CD4-positive, alpha-beta T cell treated with Interleukin-17A for 4 hours (primary cell): ENCODE results near the gene TMEM30B.
"Not testable (repeated sequence)": the region's sequence is repeated elsewhere in the genome, so short reads cannot be mapped to it uniquely, and the experiment has no call there.

ENCODE experiments used
- DNase-seq: peaks from one replicate; pipeline ENCODE4 v3.0.0-alpha.2; 2020; ENCODE audit warnings: mixed read lengths

TMEM30B gene

DNA sequence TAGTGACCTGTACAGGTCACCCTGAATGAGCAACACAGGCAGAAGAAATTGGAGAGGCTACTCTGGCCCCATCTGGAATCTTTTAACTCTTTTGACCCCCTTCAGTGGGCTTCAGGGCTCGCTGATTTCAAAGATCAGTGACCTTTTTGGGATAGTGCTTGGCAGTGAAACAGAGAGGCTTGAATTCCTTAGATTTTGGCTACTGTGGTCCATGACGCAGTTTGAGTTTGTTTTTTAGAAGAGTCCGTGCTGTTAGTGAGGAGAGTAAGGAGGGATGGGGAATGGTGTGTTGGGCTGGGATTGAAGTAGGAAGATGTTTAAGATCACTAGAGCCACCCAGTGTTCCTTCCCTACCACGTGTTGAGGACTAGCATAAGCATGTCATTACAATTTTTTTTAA, 16.5 kb downstream of the TMEM30B start:
- DNase-seq: no peak

DNA sequence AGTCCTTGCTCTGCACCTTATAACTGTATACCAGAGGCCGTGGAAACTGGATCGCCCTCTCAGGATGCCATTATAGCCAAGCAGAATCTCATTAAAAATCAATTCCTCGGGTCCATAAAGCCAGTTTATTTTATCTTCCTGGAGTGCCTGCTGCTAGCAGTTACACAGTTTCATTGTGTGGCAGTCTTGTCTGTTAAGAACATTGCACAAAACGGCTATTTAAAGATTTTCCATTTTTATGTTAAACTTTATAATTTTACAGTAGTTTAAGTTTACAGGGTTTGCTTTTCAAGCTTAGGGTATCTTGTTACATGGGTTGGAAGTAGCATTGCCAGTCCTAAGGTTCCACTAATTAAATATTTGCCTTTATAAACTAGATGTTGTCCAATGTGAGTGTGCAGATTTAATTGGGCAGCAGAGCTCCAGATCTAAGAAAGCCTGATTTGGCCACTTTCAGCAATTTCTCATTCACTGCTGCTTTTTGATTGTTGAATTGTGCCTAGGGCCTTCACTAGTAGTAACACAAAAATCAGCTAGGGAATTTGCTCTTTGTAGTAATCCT, 17.0 kb downstream of the TMEM30B start:
- no peak for DNase-seq

DNA sequence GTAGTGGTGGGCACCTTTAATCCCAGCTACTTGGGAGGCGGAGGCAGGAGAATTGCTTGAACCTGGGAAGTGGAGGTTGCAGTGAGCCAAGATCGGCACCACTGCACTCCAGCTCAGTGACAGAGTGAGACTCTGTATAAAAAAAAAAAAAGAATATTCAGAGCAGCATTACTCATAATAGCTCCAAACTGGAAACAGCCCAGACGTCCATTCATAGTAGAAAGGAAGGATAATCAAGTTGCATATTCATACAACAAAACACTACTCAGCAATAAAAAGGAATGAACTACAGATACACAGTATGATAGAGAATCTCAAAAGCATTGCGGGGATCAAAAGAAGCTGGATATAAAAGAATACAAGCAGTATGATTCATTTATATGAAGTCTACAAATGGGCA, 19.1 kb downstream of the TMEM30B start:
- DNase-seq: no peak

DNA sequence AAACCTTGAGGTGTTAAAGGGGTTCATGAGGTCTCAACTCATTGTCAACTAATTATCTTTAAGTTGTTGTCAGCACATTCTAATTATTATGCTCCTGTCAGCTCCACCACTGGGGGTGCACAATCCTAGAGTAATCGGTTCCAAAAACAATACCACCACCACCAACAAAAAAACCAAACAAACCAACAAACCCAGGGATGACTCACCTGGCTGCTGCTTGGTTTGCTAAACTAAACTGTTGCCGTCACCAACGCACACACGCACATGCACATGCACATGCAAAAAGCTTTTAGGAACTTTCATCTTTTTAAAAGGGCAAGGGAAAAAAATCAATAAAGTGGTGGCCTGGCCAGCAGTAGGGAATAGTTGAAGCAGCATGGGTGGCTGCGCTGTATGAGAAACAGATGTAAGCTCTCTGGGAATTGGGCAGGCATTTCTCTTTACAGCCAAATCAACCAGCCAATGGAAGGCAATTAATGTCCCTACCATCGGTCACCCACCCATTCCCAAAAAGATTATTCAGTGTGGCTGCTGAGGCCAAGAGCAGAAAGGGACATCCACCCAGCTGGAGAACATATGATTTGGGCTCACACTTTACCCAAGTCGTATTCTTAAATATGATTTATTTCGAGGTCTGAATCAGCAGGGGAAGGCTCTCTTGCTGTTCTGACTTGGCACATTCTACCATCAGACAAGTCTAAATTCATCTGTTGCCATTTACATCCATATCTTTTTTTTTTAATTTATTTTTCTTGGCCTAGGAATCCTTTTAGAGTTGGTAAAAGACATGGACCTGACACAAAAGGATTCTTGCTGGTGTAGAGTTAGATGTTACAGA, 20.0 kb downstream of the TMEM30B start:
- DNase-seq: no peak

DNA sequence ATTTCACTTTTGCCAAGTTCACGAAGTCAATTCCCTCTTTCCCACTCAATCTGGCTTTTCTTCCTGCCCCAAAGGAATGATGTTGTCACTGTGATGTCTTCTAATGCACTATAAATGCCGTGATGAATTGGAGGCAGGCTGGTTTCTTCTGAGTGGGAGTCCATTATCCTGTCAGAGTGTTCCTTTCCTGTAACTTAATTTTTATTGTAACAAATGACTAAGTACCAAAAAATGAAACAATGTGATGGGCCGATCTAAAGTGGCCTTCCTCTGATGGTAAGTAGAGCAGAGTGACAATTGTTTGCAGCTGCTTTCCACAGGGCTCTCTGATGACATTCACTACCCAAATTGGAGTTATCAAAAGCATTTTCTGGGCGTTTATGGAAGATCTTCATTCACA, 22.2 kb downstream of the TMEM30B start:
- no peak for DNase-seq

DNA sequence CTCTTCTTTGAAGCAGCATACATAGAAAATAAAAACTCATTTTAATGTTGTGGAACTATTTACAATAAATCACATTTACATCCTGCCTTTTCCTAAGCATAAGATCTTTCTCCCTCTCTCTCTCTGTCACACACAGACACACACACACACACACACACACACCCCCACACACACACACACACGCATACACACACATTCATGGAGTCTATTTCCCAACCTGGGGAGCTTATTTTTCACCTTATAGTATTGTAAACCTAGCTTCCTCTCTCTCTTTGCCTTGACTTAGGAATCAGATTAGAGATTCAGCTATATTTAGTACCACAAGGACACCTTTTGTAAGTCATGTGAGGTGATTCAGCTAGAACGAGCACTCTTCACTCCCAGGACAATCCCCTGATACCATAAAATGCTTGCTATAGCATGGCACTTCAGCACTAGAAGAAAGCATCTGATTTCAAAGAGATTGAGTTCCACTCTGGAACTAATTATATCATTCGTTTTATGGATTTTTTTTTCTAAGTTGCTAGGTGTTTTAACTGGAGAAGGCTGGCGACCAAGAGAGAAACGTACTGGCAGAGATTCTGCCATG, 23.6 kb downstream of the TMEM30B start:
- no peak for DNase-seq

DNA sequence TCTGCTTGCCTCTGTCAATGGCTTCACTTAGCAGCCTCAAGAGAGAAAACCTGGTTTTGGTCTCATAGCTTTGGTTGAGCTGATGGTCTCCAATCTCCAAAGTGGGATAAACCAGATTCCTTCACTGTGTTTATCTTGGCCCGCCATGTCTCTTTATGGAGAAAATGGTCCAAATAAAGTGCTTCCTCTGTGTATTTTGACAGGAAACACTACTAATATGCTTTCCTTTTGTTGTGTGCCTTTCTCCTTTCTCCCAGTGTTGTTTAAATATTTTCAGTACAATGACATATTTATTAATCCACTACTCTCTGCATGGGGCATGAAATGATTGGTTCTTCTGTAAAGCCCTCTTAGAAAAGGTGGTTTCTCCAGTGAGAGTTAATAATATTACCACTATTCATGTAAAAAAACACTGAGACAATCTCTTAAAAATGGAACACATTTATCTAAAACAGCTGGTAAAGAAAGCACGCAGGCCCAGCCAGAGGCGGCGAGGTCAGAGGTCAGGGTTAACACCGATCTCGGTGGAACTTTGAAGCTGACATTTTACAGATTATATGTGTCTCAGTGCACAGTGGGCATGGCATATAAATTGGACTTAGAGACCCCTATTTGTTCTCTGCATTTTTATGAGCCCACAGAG, 24.2 kb downstream of the TMEM30B start:
- DNase-seq: no peak

DNA sequence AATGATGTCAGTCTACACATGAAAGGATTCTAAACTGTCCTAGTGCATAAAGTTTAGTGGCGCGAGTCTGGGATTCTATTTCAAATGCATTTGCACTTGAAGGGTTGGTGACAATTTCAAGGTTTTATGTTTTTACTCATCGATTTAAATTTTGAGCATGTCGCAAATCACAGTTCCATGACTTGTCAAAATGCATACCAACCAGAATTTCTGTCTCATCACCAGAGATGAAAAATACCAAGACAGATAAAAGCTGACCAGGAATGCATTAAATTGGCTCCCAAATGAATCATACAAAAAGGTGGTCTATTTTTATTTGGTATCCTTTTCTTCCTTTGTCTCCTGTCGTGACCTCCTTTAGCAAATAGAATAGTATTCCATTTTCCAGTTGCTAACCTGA, 25.2 kb downstream of the TMEM30B start:
- DNase-seq: no peak

DNA sequence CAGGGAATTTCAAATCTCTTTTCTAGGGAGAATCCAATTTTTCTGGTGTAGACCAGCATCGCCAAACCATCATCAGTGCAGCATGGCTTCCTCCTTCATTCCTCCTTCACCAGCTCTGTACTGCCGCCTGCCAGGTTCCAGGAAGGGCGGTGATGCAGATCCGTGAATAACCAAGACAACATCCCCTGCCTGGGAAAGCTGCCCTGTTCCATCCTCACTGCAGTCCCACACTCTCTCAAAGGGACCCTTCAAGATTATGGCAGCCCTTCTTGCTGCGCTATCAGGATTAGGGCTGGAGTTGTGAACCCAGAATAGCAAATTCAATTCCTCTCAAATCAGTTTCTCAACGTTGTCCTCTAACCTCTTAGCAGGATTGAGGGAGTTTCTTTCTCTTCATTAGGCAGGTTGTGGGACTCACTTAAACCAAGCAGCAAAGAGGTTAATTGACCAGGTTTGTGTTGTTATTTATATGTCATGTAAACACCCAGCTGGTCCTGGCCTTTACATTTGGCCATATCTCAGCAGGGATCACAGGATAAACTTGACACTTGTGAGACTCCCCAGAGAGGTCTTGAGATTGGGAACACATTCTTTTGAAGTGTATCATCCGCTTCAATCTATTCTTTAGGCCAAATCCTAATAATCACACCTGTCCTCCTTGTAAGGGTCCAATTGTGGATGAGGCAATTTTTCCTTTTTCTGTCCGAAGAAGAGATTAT, 26.2 kb downstream of the TMEM30B start:
- DNase-seq: no peak

DNA sequence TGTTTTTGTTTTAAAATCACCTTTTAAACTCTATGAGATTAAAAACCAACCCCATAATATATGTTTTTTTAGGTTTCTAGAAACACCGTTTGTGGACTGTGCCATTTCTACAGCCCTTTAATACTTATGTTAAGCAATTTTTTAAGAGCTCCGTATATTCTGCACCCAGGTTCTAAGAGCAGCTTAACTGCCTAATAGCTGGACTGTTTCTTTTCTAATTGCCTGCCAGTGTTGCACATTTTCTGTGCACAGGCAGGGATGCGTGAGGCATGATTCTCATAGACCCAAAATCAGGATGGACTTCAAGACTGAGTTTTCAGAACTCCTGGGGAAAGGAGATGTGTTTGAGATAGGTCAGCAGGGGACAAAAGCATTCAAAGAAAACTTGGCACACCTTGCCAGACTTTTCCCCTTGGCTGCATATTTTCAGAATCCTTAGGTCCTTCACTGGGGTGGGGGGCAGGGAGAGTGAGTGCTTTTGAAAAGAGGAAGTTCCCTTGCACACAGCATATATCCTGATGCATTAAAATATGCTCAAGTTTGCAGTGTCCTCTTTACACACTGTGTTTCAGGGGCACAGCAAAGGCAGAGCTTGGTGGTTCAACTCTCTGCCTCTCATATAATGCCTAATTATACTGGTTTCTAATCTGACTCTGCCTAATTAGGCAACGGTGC, 27.9 kb downstream of the TMEM30B start:
- no peak for DNase-seq

DNA sequence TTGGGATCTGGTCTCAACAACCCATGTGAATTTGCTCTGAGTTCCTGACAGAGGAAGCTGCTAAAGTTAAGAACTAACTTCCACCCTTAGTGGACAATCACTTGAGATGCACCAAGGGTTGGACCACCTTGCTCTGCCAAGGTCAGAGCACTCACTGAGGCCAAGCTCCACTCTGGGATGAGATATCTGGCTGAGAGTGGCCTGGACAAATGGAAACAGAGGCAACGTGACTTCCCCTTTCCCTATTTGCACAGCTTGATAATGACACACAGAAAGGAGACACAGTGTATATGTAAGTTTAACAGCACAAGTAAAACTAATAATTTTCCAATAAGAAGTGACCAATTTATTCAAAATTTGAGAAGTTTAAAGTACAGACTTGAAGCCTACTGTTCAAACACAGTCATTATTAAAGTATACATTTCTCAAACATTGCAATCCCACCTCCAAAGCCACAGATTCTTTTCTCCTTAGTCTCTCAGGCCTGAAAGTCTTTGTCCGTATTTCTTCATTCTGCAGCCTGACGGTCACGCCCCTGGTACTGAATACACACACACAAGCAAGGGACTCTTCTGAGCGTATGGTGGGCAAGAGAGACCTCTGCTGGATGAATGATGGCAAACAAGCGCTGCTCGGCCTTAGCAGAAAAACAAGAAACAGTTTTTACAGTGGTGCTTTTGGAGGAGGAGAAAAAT, 28.6 kb downstream of the TMEM30B start:
- peak; percentile 61 for DNase-seq

DNA sequence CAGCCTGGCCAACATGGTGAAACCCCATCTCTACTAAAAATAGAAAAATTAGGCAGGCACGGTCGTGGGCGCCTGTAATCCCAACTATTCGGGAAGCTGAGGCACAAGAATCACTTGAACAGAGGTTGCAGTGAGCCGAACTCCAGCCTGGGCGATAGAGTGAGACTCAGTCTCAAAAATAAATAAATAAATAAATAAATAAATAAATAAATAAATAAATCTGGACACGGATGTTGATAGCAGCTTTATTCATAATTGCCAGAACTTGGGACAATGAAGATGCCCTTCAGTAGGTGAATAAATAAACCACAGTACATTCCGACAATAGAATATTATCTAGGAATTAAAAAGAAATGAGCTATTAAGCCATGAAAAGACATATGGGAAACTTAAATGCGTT, 31.1 kb downstream of the TMEM30B start:
- DNase-seq: no peak

DNA sequence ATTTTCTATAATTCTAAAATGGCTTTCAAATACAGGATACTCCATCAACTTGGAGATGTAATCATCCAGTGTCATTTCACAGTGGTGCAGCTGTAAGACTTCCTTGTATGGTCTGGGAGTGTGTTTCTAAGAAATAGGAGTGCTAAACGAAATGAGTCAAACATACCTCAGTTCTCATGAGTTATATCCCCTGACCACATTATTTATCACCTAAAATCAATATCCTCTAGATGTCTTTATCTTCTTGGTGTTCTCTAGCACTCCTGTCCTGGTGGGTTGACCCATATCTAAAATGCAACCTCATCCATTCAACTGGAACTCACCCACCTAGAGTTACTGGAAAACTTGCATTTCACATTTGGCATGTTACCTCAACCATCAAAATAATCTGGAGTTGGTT, 33.2 kb downstream of the TMEM30B start:
- DNase-seq: no peak

DNA sequence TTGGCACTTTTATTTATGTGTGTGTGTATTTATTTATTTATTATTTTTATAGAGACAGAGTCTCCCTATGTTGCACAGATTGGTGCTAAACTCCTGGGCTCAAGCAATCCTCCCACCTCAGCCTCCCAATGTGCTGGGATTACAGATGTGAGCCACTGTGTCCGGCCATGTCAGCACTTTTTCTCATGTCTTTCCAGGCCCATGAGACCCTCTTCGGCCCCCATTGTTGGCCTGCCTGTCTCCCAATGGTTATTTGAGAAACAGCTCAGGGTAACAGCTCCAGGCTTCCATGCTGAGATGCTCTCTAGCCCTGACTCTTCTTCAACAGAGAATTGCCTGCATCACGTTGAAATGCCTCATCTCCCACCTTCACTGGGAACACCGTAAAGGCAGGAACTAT, 34.4 kb downstream of the TMEM30B start:
- DNase-seq: no peak

DNA sequence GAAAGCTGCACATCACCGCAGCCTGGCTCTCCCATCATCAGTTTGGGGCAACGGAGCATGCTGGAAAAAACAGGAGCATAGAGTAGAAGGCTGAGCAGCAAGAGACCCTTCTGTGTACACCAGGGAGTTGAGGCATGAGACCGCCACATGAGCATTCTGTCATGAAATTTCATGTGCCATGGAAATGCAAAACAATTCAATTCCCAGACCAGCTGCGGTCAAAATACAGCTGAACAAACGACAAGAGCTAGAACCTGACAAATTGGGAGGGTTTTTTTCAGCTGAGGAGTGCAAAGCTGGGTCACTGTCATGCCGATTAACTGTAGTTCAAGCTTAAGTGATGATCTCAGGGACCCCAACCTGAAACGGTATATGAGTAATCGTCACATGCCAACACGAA, 37.1 kb downstream of the TMEM30B start:
- DNase-seq: no peak

DNA sequence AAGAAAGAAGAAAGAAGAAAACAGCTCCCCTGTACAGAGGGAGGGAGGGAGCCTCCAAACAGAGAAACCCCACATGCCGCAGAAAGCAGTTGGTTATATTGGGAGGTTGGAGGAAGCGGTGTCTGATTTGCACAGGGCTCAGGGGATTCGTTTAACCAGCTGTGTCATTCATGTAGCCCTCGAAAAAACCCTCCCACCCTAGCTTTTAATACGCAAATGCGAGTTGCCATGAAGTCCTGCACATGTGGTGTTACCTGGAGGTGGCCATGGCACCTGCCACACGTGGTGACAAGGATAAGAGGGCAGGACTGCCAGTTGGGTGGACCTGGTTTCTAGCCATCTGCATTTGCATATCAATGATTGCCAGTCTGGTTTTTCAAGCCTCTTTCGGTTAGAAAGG, 40.9 kb downstream of the TMEM30B start:
- DNase-seq: no peak

DNA sequence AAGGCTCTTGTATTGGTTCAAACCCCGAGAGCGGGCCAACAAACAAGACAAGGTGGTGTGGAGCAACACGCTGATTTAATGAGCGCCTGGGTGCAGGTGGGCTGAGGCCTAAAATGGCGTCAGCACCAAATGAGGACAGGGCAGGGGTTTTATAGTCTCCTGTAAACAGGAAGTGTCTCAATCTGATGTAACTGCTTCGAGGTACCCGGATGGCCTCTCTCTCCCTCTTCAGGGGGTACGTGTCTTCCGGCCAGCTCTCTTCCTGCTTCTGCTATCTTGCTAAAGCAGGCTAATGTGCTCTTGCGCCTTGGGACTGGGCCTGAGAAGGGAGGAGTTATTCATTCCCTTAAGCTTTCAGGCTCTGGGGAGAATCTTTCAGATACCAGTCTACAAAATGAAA, 41.9 kb downstream of the TMEM30B start:
- not testable (repeated sequence) for DNase-seq

DNA sequence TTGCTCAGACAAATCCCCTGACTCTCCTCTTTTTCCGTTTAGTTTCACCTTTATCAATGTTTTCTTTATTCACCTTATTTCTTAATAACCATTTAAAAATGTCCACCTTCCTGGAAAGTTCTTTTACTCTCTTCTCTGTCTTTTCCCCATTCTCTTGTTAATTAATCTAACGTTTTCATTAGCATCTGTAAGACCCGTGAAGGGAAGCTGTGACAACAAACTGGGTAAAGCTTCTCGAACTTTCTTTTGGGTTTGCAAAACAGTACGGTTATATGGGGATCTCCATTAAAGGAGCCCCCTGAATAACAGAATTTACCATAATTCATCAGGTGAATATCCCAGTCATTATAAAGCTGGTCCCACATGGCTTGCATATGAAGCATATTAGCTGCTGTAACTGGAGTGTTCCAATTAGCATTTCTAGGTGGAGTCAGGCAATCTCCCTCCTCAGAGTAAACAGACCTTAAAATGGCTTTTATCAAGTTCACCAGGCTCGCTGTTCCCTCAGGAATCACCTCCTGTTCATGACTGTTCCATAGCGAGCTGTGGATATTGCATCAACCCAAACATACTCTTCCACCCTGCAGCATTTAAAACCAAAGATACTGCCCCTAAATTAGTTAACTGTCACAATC, 42.4 kb downstream of the TMEM30B start:
- DNase-seq: no peak

DNA sequence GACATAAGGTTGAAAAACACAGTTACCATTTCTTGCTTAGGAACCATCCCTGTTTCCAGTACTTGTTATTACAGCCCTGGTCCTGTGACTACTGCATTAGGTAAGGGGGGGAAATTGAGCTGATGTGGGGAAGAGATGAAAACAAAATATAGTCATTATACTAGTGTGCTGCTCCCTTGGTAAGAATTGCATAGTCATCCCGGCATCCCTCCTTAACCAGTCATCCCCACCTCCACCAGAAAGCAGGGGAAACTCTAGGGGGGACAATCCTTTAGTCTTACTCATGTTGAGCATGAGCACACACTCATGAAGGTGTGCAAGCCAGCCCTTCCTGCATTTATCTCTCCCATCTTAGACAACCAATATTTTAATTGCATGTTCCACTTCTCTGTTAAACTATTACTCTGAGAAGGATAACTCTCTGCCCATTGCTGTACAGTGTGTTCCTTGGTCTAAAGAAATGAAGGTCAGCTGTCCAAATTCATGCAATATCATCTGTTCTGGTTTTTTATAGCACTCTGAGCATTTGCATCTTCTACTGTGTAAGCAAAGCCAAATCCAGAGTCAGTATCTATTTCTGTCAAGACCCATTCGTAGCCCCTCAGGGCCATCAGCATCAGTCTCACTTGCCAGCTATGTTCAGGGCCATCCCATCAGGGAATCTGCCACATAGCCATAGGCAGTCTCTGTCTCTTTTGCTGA, 46.8 kb downstream of the TMEM30B start:
- no peak for DNase-seq

DNA sequence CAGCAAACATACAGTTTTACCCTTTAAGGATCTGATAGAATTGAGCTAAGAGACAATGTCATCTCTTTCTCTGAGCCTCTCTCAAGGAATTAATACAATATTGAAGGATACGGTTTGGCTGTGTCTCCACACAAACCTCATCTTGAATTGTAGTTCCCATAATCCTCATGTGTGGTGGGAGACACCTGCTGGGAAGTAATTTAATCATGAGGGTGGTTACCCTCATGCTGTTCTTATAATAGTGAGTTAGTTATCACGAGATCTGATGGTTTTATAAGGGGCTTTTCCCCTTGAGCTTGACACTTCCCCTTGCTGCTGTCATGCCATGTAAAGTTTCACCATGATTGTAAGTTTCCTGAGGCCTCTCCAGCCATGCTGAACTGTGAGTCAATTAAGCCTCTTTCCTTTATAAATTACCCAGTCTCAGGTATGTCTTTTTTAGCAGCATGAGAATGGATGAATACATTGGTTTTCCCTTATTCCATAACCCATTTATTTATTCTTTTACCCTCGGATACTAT, 47.6 kb downstream of the TMEM30B start:
- DNase-seq: no peak

DNA sequence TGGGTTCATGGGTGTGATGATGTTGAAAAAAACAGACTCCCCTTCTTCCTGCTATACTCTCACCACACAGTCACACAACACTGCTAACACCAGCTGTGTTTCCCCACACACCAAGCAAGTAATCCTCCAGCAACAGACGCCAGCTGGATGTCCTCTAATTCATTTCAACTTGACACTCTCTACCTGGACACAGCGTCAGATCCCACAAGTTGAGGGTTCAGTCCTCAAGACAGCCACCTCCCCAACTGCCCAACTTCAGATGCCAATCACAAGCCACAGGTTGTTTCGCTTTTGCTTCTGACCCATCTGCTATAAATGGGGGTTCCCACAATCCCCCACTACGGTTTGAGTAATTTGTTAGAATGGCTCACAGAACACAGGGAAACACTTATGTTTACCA, 49.3 kb downstream of the TMEM30B start:
- DNase-seq: no peak
